H1 (cell line): ENCODE measurements around the gene SMURF2. TPM values are rescaled to one million over a fixed set of nuclear protein-coding genes. Genes with fewer than 3 reads are reported as not detected.

ENCODE experiments used
- BCL11A ChIP-seq, 2 experiments: IDR thresholded peaks; one replicate each; pipeline ENCODE4 v1.6.1; 2011; ENCODE audit warnings: low read depth in 2 of 2, low read length in 2 of 2, mild to moderate bottlenecking in 2 of 2
- CHD7 ChIP-seq: fragments of 300-600 bp; sonication (generic); IDR thresholded peaks from 2 replicates; pipeline ENCODE4 v1.7.1; 2012; ENCODE audit warnings: low read length, moderate library complexity, mild to moderate bottlenecking, inconsistent platforms; ENCODE audit not compliant: insufficient replicate concordance
- HDAC6 ChIP-seq: IDR thresholded peaks from one replicate; pipeline ENCODE4 v1.7.1; 2012; ENCODE audit warnings: low read depth, mild to moderate bottlenecking, inconsistent platforms, low read length, moderate library complexity
- KDM4A ChIP-seq: IDR thresholded peaks from one replicate; pipeline ENCODE4 v1.7.1; 2012; ENCODE audit warnings: low read depth, mild to moderate bottlenecking, moderate library complexity, low read length, inconsistent platforms; ENCODE audit not compliant: severe bottlenecking
- RNF2 ChIP-seq: fragments of 200-900, 300-1000 bp; sonication (generic); IDR thresholded peaks from 2 replicates; pipeline ENCODE4 v1.7.1; 2016; ENCODE audit warnings: borderline replicate concordance, low read depth, mild to moderate bottlenecking, antibody characterized with exemption, low read length; ENCODE audit not compliant: poor library complexity, severe bottlenecking; ENCODE audit errors: missing control alignments
- SIN3A ChIP-seq, 2 experiments: IDR thresholded peaks in 1 of 2; conservative IDR thresholded peaks in 1 of 2; 2 replicates each; pipeline ENCODE4 v1.6.1; 2011 to 2012; ENCODE audit warnings: low read length in 2 of 2, improper control_type of control experiment in 1 of 2, low read depth in 1 of 2, mild to moderate bottlenecking in 1 of 2
- ZNF274 ChIP-seq: IDR thresholded peaks from 2 replicates; pipeline ENCODE4 v1.7.0; 2012; ENCODE audit warnings: low read length, borderline replicate concordance; ENCODE audit errors: extremely low read depth
- polyA plus RNA-seq, 7 experiments: library from polyadenylated mRNA; depleted of rRNA in 3 of 7; stranded (reverse) in 5 of 7; unstranded in 2 of 7; fragments of >200 nt in 5 of 7; fragments of 200-250 nt in 2 of 7; gene quantifications; 1 replicate in 5 of 7; 2 replicates in 1 of 7; 4 replicates in 1 of 7; pipeline versions ENCODE4 v1.2.1 to v1.2.3, GENCODE V29; 2011 to 2013; ENCODE audit warnings: missing spikeins in 2 of 7, mixed read lengths in 2 of 7
- total RNA-seq: library from RNA; stranded (reverse); fragmentation: NEBNext Ultra II Directional; extraction: Animal tissue kit (Norgen Biotek cat#: 25700); gene quantifications from 2 replicates; pipeline ENCODE4 v1.2.1, GENCODE V29; 2021

Gene SMURF2
- total and polyA plus RNA-seq, 2 of the 8 experiments (the other 6 are each of a cell fraction or from before 2014, with no cell fraction given), result 7.2 to 29.2 TPM

GRCh38 chr17:64706224-64707049, 44.3 kb upstream of the SMURF2 start (continued):
- no peak for TF ChIP-seq CHD7
- no peak for TF ChIP-seq HDAC6
- no peak for TF ChIP-seq RNF2
- no peak for TF ChIP-seq ZNF274
- TF ChIP-seq SIN3A (conservative IDR thresholded peaks at IDR 0.05 in 1 of 2, IDR thresholded peaks at IDR 0.05 in 1 of 2; ENCODE audit: low read depth in 1 of 2, low read length in 2 of 2), result no peak
- TF ChIP-seq BCL11A (IDR thresholded peaks at IDR 0.05; ENCODE audit: low read depth in 2 of 2, low read length in 2 of 2), result no peak
- TF ChIP-seq KDM4A, result no peak
